Measurements from ENCODE around the gene CCBE1.

DNA sequence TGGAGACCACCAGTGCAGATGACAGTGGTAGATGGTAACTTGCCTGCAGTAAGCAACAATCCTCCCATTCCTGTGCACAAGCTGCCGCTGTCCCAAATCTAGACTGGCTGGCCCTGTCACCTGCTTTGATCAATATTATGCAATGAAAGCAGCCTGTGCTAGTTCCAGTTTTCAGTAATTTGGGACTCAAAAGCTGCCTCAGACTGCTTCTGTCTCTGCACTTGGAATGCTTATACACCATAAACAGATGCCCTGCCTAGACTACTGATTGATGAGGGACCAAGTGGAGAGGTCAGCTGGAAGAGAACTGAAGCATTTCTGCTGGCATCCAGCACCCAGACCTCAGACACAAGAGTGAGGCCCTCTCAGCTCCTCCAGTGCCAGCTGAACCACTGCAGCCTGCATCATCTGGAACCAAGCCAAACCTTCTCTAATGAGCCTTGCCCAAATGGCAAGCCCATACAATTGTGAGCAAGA lies 24.9 kb downstream of the CCBE1 start:
- TF ChIP-seq, protein P1, sequence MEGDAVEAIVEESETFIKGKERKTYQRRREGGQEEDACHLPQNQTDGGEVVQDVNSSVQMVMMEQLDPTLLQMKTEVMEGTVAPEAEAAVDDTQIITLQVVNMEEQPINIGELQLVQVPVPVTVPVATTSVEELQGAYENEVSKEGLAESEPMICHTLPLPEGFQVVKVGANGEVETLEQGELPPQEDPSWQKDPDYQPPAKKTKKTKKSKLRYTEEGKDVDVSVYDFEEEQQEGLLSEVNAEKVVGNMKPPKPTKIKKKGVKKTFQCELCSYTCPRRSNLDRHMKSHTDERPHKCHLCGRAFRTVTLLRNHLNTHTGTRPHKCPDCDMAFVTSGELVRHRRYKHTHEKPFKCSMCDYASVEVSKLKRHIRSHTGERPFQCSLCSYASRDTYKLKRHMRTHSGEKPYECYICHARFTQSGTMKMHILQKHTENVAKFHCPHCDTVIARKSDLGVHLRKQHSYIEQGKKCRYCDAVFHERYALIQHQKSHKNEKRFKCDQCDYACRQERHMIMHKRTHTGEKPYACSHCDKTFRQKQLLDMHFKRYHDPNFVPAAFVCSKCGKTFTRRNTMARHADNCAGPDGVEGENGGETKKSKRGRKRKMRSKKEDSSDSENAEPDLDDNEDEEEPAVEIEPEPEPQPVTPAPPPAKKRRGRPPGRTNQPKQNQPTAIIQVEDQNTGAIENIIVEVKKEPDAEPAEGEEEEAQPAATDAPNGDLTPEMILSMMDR (IDR thresholded peaks at IDR 0.05; ENCODE audit: insufficient read depth, low read depth, low read length): no peak
- no peak for TF ChIP-seq EZH2 (IDR thresholded peaks at IDR 0.05; ENCODE audit: insufficient read depth, low read length)
